ENCODE data around the gene SHF. TPM values are rescaled to one million over a fixed set of nuclear protein-coding genes. Genes with fewer than 3 reads are reported as not detected.

SHF gene
- total RNA-seq, 2 experiments from 2014 or later = 11.7 to 12.4 TPM

DNA sequence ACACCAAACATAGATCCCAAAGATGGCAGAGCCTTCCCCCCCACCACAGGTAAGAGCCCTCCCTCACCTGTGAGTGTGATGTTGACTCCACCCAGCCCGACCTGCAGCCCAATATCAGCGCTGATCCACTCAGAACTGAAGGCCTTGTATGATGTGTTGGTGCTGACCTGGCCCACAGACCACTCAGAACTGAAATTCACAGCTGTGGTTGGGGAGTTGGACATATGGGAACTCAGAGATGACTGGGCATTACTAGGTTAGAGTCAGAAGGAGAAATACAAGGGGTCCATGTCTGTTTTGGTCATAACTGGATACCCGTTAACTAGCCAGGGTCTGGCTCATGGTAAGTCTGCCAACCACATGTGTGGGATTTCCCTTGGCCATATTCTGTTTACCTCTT is 66.7 kb downstream of the SHF start:
- ChIA-PET CTCF (interaction anchor here (1.1 to 1.6 kb wide), 2 partner anchors 12 to 42 kb away, joined by 3 to 4 read pairs; no protein-coding TSS in a partner anchor), POLR2A (no interaction called here)

DNA sequence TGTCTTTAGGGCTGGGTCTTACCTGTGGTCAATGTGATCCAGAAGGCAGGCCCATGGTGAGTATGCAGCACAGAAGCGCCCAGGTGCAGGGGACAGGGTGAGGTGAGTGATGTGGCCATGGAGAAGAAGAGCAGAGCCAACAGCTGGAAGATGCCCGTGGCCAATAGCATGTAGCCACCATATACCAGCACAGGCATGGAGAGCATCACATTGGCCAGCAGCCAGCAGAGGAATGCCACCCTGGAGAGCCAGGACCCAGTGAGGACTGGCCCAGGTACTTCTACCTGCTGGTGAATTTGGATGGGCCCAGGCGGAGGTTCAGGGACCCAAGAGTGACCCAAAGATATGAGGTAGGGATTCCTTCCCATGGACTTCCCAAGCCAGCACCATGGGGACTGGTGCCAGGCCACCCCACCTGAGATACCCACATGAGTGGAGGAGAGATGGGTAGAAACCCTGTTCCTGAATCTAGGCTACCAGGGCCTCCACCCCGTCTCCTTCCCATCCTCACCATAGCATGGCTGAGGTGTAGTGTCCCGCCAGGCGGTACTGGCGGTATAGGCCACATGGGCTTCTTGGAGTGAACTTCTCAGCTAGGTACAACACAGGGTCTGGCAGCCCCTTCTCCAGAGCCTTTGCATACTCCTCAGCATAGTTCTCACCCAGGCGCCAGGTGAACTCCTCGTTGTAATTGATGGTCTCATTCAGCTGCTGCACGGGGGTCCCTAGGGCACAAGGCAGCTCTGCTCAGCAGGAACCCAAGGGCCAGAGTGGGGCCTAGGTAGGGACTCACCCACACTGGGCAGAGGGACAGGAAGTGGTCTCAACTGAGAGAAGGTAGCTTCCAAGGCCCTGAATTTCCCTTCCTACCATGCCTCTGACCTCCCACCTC is 67.4 kb downstream of the SHF start:
- CTCF ChIA-PET = interaction anchor here (1.1 to 1.6 kb wide), 2 partner anchors 12 to 43 kb away, joined by 3 to 4 read pairs; no protein-coding TSS in a partner anchor

DNA sequence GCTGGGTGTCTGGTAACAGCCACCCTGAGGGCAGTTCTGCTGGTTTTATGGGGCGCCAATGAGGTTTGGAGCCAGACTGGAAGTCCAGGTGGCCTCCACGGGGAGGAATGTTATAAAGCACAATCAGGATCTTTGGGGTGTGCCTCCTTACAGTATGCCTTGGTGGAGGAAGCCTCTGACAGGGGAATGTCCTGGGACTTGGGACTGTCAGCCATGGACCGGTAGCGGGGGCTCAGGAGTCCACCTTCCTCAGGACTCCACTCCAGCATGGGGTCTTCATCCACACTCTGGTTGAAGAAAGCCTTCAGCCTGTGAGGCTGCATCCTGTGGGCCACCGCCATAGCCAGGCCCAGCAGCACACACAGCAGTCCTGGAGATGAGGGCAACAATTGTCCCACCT is 68.8 kb downstream of the SHF start:
- ChIA-PET POLR2A (no interaction called here), CTCF (interaction anchor here (0.8 to 1.7 kb wide), 5 partner anchors 8 to 40 kb away, joined by 3 to 16 read pairs (median 13); no protein-coding TSS in a partner anchor)

More for the DNA sequence above, 67.4 kb downstream of the SHF start:
- POLR2A ChIA-PET = no interaction called here

DNA sequence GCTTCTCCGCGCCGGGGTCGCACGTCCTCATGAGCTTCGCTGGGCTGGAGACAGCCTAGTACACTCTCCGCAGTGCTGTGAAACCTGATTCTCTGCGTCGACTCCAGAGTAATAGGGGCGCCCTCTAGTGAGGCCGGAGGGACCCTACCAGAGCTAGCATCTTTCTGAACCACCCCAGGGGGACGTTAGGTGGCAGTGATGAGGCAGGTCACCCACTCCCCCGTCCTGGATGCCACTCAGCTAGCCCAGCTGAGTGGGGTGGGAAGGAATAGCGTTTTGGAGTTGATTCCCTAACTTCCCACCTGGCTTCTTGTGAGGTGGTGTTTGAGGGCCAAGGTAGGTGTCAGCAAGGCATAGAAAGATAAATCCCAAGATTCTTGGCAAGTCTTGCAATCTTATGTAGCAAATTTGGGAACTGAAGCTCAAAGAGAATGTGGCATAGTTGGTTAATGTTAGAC is 69.6 kb downstream of the SHF start:
- CTCF ChIA-PET = interaction anchor here (0.6 to 1.7 kb wide), 26 partner anchors 9 to 533 kb away, joined by 3 to 16 read pairs (median 4); partner anchors contain the start of gene SHF
- POLR2A ChIA-PET = no interaction called here

DNA sequence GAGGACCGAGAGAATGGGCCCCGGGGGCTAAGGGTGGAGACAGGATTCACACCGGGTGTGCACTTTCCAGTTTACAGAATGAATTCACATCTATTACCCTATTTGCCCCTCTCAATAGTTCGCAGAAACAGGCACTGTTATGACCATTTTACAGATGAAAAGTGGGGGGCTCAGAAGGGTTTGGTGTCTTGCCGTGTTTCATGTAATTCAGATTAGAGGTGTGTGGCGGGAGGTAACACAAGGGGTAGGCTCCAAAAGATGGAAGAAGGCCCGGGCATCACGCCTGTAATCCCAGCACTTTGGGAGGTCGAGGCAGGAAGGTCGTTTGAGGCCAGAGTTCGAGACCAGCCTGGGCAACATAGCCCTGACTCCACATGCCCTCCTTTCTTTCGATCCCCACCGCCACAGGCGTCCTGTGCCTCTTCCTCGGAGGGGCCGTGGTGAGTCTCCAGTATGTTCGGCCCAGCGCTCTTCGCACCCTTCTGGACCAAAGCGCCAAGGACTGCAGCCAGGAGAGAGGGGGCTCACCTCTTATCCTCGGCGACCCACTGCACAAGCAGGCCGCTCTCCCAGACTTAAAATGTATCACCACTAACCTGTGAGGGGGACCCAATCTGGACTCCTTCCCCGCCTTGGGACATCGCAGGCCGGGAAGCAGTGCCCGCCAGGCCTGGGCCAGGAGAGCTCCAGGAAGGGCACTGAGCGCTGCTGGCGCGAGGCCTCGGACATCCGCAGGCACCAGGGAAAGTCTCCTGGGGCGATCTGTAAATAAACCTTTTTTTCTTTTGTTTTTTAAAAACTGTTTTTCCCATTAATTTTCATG is 70.2 kb downstream of the SHF start:
- CTCF ChIA-PET = interaction anchor here (0.7 to 1.7 kb wide), 22 partner anchors 9 to 264 kb away, joined by 3 to 16 read pairs (median 4); partner anchors contain the start of gene SHF
- POLR2A ChIA-PET = no interaction called here

Other genes with a start within 250 kb of the SHF start
- gene TERB2, start 231.3 kb downstream of the SHF start, total RNA-seq = not detected
- 10 to 100 TPM; 29.9 to 30.5 TPM for gene SORD, start 164.8 kb downstream of the SHF start, total RNA-seq
- under 1 TPM in 1 of 2 experiments, not detected in 1; 0.02 TPM for gene DUOX2, start 73.8 kb downstream of the SHF start, total RNA-seq
- not detected for gene DUOXA2, start 73.6 kb downstream of the SHF start, total RNA-seq
- gene DUOXA1, start 58.1 kb downstream of the SHF start, total RNA-seq = not detected
- gene DUOX1, start 58.0 kb downstream of the SHF start, total RNA-seq = under 1 TPM; 0.19 TPM
- gene SLC28A2, start 64.3 kb upstream of the SHF start, total RNA-seq = not detected
- gene GATM, start 190.6 kb upstream of the SHF start, total RNA-seq = 1 to 10 TPM; 2.1 to 3.0 TPM

Data from activated CD8-positive, alpha-beta memory T cell treated with anti-CD3 and anti-CD28 coated beads for 36 hours (primary cell).